Mesendoderm (in vitro differentiated cells): Measurements from ENCODE around the gene BMP7.

Experiments used
- DNase-seq: peaks from one replicate; pipeline ENCODE4 v3.0.0; 2013
- H2AK5ac ChIP-seq: 2 replicates; pipeline ENCODE4 v1.6.1; 2013; ENCODE audit warnings: low read length, inconsistent platforms
- H2BK120ac ChIP-seq: 2 replicates; pipeline ENCODE4 v1.6.1; 2013; ENCODE audit warnings: low read depth, mild to moderate bottlenecking, low read length, moderate library complexity, mixed read lengths
- H2BK15ac ChIP-seq: replicated peaks from 2 replicates; pipeline ENCODE4 v1.6.1; 2013; ENCODE audit warnings: low read depth, mild to moderate bottlenecking, moderate library complexity
- H2BK5ac ChIP-seq: 2 replicates; pipeline ENCODE4 v1.6.1; 2013; ENCODE audit warnings: low read length, inconsistent platforms
- H3K18ac ChIP-seq: 2 replicates; pipeline ENCODE4 v1.6.1; 2013; ENCODE audit warnings: mild to moderate bottlenecking, low read length, mixed read lengths
- H3K23ac ChIP-seq: one replicate; pipeline ENCODE4 v1.6.1; 2013; ENCODE audit warnings: low read length
- H3K27ac ChIP-seq: 2 replicates; pipeline ENCODE4 v1.5.1; 2013; ENCODE audit warnings: low read depth, mild to moderate bottlenecking, inconsistent platforms, low read length, moderate library complexity
- H3K27me3 ChIP-seq: 2 replicates; pipeline ENCODE4 v1.6.1; 2013; ENCODE audit warnings: low read length, control low read depth, mild to moderate bottlenecking, inconsistent platforms; ENCODE audit not compliant: insufficient read depth, poor library complexity
- H3K36me3 ChIP-seq: 2 replicates; pipeline ENCODE4 v1.6.1; 2013; ENCODE audit warnings: low read length, inconsistent platforms; ENCODE audit not compliant: control insufficient read depth, insufficient read depth
- H3K4ac ChIP-seq: one replicate; pipeline ENCODE4 v1.6.1; 2013; ENCODE audit warnings: low read depth, mild to moderate bottlenecking, low read length, moderate library complexity
- H3K4me1 ChIP-seq: 2 replicates; pipeline ENCODE4 v1.6.1; 2013; ENCODE audit warnings: low read depth, low read length, inconsistent platforms; ENCODE audit not compliant: control insufficient read depth
- H3K4me2 ChIP-seq: 2 replicates; pipeline ENCODE4 v1.6.1; 2013; ENCODE audit warnings: low read length
- H3K4me3 ChIP-seq: 2 replicates; pipeline ENCODE4 v1.5.1; 2013; ENCODE audit warnings: mild to moderate bottlenecking, low read length
- H3K56ac ChIP-seq: one replicate; pipeline ENCODE4 v1.6.1; 2013; ENCODE audit warnings: low read length
- H3K79me1 ChIP-seq: 2 replicates; pipeline ENCODE4 v1.6.1; 2013; ENCODE audit warnings: low read length, inconsistent platforms
- H3K79me2 ChIP-seq: 2 replicates; pipeline ENCODE4 v1.6.1; 2013; ENCODE audit warnings: mild to moderate bottlenecking, low read length; ENCODE audit not compliant: control insufficient read depth, insufficient read depth
- H3K9ac ChIP-seq: 2 replicates; pipeline ENCODE4 v1.6.1; 2013; ENCODE audit warnings: low read length, inconsistent platforms
- H4K5ac ChIP-seq: one replicate; pipeline ENCODE4 v1.6.1; 2013; ENCODE audit warnings: low read length
- H4K8ac ChIP-seq: one replicate; pipeline ENCODE4 v1.6.1; 2013; ENCODE audit warnings: low read depth, mild to moderate bottlenecking, control low read depth, low read length, moderate library complexity
- WGBS: extraction: QIAGEN DNeasy Blood & Tissue Kit; methylation state at CpG from one replicate; pipeline ENCODE4 v1.1.7; 2013; ENCODE audit warnings: low lambda C conversion rate, missing lambda C conversion rate; ENCODE audit not compliant: insufficient coverage; ENCODE audit errors: extremely low coverage; 5-methylcytosine and 5-hydroxymethylcytosine counted together

Gene BMP7

GRCh38 chr20:57210054-57210910 lies 56.2 kb downstream of the BMP7 start:
- no peak for DNase-seq
- H2BK120ac ChIP-seq: no peak overlapping the region
- no peaks in the 10 kb centered on the region for H3K4me1 ChIP-seq
- no peak overlapping the region for H3K4ac ChIP-seq
- no peak overlapping the region for H3K4me2 ChIP-seq
- no peak overlapping the region for H3K9ac ChIP-seq
- no peaks in the 10 kb centered on the region for H3K36me3 ChIP-seq
- no peak overlapping the region for H4K8ac ChIP-seq
- WGBS: no CpG with 5 or more reads among the region's 23 CpGs
- no peaks in the 10 kb centered on the region for H3K79me2 ChIP-seq
- H2AK5ac ChIP-seq: no peak overlapping the region
- no peak overlapping the region for H3K18ac ChIP-seq
- H2BK5ac ChIP-seq: no peak overlapping the region
- no peak overlapping the region for H3K27ac ChIP-seq
- no peak overlapping the region for H4K5ac ChIP-seq
- H3K4me3 ChIP-seq: no peak overlapping the region
- H3K23ac ChIP-seq: no peak overlapping the region
- no peak overlapping the region for H2BK15ac ChIP-seq
- H3K79me1 ChIP-seq: no peaks in the 10 kb centered on the region
- no peak overlapping the region for H3K56ac ChIP-seq
- no peaks in the 10 kb centered on the region for H3K27me3 ChIP-seq

GRCh38 chr20:57209413-57209812 lies 57.0 kb downstream of the BMP7 start:
- no peak overlapping the region for H3K9ac ChIP-seq
- no peak overlapping the region for H3K4me3 ChIP-seq
- WGBS: no CpG with 5 or more reads among the region's 3 CpGs
- H2BK5ac ChIP-seq: no peak overlapping the region
- no peak overlapping the region for H3K18ac ChIP-seq
- no peaks in the 10 kb centered on the region for H3K79me1 ChIP-seq
- H4K8ac ChIP-seq: no peak overlapping the region
- no peaks in the 10 kb centered on the region for H3K36me3 ChIP-seq
- H3K27me3 ChIP-seq: no peaks in the 10 kb centered on the region
- no peak overlapping the region for H2AK5ac ChIP-seq
- no peak overlapping the region for H3K4me2 ChIP-seq
- no peak overlapping the region for H3K4ac ChIP-seq
- H4K5ac ChIP-seq: no peak overlapping the region
- no peak overlapping the region for H2BK15ac ChIP-seq
- H3K23ac ChIP-seq: no peak overlapping the region
- H3K56ac ChIP-seq: no peak overlapping the region
- no peak for DNase-seq
- H3K4me1 ChIP-seq: no peaks in the 10 kb centered on the region
- H2BK120ac ChIP-seq: no peak overlapping the region
- H3K27ac ChIP-seq: no peak overlapping the region
- H3K79me2 ChIP-seq: no peaks in the 10 kb centered on the region

GRCh38 chr20:57208198-57208597 lies 58.2 kb downstream of the BMP7 start:
- Histone ChIP-seq H3K23ac (no peak overlapping the region), H3K9ac (no peak overlapping the region), H3K79me1 (no peaks in the 10 kb centered on the region), H3K4me1 (no peaks in the 10 kb centered on the region), H2AK5ac (no peak overlapping the region), H3K56ac (no peak overlapping the region), H3K4me2 (no peak overlapping the region), H4K5ac (no peak overlapping the region), H4K8ac (no peak overlapping the region), H2BK5ac (no peak overlapping the region), H2BK15ac (no peak overlapping the region), H2BK120ac (no peak overlapping the region), H3K18ac (no peak overlapping the region), H3K36me3 (no peaks in the 10 kb centered on the region), H3K4ac (no peak overlapping the region), H3K4me3 (no peak overlapping the region), H3K27me3 (no peaks in the 10 kb centered on the region), H3K79me2 (no peaks in the 10 kb centered on the region), H3K27ac (no peak overlapping the region)
- no peak for DNase-seq
- WGBS: no CpG with 5 or more reads among the region's 2 CpGs

GRCh38 chr20:57207251-57207650 lies 59.2 kb downstream of the BMP7 start:
- Histone ChIP-seq H2AK5ac (no peak overlapping the region), H4K5ac (no peak overlapping the region), H3K79me2 (no peaks in the 10 kb centered on the region), H2BK120ac (no peak overlapping the region), H3K27me3 (no peaks in the 10 kb centered on the region), H3K9ac (no peak overlapping the region), H3K79me1 (no peaks in the 10 kb centered on the region), H3K4me1 (no peaks in the 10 kb centered on the region), H3K27ac (no peak overlapping the region), H2BK5ac (no peak overlapping the region), H3K56ac (no peak overlapping the region), H3K4ac (no peak overlapping the region), H3K4me2 (no peak overlapping the region), H3K18ac (no peak overlapping the region), H3K36me3 (no peaks in the 10 kb centered on the region), H3K4me3 (no peak overlapping the region), H4K8ac (no peak overlapping the region), H3K23ac (no peak overlapping the region), H2BK15ac (no peak overlapping the region)
- no peak for DNase-seq
- no CpG with 5 or more reads among the region's 3 CpGs for WGBS

- H3K18ac ChIP-seq: no peak overlapping the region
- H3K27me3 ChIP-seq: no peaks in the 10 kb centered on the region
- no peak overlapping the region for H3K9ac ChIP-seq
- H2BK5ac ChIP-seq: no peak overlapping the region
- no peak overlapping the region for H3K27ac ChIP-seq
- DNase-seq: no peak
- H3K36me3 ChIP-seq: no peaks in the 10 kb centered on the region
- H3K4me2 ChIP-seq: no peak overlapping the region
- H3K79me2 ChIP-seq: no peaks in the 10 kb centered on the region
- H3K4me1 ChIP-seq: no peaks in the 10 kb centered on the region
- H4K5ac ChIP-seq: no peak overlapping the region
- no peak overlapping the region for H3K4me3 ChIP-seq
- H3K79me1 ChIP-seq: no peaks in the 10 kb centered on the region
- H2AK5ac ChIP-seq: no peak overlapping the region
- no peak overlapping the region for H2BK120ac ChIP-seq
- no peak overlapping the region for H3K4ac ChIP-seq
- WGBS: no CpG with 5 or more reads among the region's 12 CpGs
- no peak overlapping the region for H3K56ac ChIP-seq
- no peak overlapping the region for H3K23ac ChIP-seq
- no peak overlapping the region for H4K8ac ChIP-seq
- no peak overlapping the region for H2BK15ac ChIP-seq
Observed at GRCh38 chr20:57205606-57206219, 60.7 kb downstream of the BMP7 start.
